ENCODE data around the gene BRICD5.
A peak's percentile ranks its signal among the peaks of the same experiment; 100 is the strongest.

DNA sequence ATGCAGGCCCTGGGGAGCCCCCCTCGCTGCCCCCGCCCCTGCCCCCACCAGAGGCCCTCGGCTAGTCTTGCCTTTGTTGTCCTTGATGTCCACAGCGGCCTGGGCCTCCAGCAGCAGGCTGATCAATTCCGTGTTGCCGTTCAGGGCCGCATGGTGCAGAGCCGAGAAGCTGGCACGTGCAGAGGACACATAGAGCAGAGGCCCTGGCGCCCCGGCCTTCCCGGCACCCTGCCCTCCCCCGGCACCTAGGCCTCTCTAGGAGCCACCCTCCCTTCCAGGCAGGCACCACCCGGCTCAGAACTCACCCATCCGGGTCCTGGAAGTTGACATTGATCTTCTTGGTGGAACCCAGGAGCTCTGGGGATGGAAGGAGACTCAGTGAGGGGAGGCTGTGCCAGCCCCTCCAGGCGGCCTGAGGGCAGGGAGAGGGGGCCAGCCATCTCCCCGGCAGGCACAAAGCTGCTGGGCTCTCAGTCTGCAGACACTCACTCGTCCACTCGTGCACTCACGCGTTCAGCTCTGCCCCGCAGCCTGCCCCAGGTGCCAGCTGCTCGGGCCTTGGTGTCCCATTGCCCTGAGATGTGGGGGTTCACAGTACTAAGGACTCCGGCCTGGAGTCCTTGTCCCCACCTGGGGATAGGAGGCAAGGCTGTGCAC is 20.5 kb downstream of the BRICD5 start:
- no peak for TF ChIP-seq POLR2AphosphoS5 (IDR thresholded peaks at IDR 0.05; ENCODE audit: low read depth, low read length)
- TF ChIP-seq RAD21 (CRISPR knock-in tag; IDR thresholded peaks at IDR 0.05), result 0 out of 2 replicates have a peak, but pooled peaks have one; percentile 13
- TF ChIP-seq, protein P1, sequence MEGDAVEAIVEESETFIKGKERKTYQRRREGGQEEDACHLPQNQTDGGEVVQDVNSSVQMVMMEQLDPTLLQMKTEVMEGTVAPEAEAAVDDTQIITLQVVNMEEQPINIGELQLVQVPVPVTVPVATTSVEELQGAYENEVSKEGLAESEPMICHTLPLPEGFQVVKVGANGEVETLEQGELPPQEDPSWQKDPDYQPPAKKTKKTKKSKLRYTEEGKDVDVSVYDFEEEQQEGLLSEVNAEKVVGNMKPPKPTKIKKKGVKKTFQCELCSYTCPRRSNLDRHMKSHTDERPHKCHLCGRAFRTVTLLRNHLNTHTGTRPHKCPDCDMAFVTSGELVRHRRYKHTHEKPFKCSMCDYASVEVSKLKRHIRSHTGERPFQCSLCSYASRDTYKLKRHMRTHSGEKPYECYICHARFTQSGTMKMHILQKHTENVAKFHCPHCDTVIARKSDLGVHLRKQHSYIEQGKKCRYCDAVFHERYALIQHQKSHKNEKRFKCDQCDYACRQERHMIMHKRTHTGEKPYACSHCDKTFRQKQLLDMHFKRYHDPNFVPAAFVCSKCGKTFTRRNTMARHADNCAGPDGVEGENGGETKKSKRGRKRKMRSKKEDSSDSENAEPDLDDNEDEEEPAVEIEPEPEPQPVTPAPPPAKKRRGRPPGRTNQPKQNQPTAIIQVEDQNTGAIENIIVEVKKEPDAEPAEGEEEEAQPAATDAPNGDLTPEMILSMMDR (CRISPR knock-in tag; IDR thresholded peaks at IDR 0.05), result no peak
- TF ChIP-seq, protein P2, sequence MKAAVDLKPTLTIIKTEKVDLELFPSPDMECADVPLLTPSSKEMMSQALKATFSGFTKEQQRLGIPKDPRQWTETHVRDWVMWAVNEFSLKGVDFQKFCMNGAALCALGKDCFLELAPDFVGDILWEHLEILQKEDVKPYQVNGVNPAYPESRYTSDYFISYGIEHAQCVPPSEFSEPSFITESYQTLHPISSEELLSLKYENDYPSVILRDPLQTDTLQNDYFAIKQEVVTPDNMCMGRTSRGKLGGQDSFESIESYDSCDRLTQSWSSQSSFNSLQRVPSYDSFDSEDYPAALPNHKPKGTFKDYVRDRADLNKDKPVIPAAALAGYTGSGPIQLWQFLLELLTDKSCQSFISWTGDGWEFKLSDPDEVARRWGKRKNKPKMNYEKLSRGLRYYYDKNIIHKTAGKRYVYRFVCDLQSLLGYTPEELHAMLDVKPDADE (CRISPR knock-in tag; IDR thresholded peaks at IDR 0.05), result no peak
- TF ChIP-seq RFXAP (CRISPR knock-in tag; IDR thresholded peaks at IDR 0.05; ENCODE audit: borderline replicate concordance), result no peak
- no peak for TF ChIP-seq POLR2A (IDR thresholded peaks at IDR 0.05; ENCODE audit: insufficient read depth in 1 of 2, low read depth in 2 of 2, low read length in 2 of 2)
- 0 out of 2 replicates have a peak, but pooled peaks have one; percentile 33 for TF ChIP-seq ZNF609 (CRISPR knock-in tag; IDR thresholded peaks at IDR 0.05; ENCODE audit: borderline replicate concordance)
- TF ChIP-seq ZNF570 (CRISPR knock-in tag; IDR thresholded peaks at IDR 0.05; ENCODE audit: borderline replicate concordance), result no peak
- no peak for TF ChIP-seq ZBTB21 (CRISPR knock-in tag; IDR thresholded peaks at IDR 0.05)
- TF ChIP-seq, protein P3, sequence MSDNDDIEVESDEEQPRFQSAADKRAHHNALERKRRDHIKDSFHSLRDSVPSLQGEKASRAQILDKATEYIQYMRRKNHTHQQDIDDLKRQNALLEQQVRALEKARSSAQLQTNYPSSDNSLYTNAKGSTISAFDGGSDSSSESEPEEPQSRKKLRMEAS (IDR thresholded peaks at IDR 0.05), result peak; percentile 90
- TF ChIP-seq TARDBP (CRISPR knock-in tag; IDR thresholded peaks at IDR 0.05), result no peak
- no peak for TF ChIP-seq ATF3 (CRISPR knock-in tag; IDR thresholded peaks at IDR 0.05)
- no peak for TF ChIP-seq ZNF552 (CRISPR knock-in tag; IDR thresholded peaks at IDR 0.05; ENCODE audit: borderline replicate concordance)
- TF ChIP-seq, protein P4, sequence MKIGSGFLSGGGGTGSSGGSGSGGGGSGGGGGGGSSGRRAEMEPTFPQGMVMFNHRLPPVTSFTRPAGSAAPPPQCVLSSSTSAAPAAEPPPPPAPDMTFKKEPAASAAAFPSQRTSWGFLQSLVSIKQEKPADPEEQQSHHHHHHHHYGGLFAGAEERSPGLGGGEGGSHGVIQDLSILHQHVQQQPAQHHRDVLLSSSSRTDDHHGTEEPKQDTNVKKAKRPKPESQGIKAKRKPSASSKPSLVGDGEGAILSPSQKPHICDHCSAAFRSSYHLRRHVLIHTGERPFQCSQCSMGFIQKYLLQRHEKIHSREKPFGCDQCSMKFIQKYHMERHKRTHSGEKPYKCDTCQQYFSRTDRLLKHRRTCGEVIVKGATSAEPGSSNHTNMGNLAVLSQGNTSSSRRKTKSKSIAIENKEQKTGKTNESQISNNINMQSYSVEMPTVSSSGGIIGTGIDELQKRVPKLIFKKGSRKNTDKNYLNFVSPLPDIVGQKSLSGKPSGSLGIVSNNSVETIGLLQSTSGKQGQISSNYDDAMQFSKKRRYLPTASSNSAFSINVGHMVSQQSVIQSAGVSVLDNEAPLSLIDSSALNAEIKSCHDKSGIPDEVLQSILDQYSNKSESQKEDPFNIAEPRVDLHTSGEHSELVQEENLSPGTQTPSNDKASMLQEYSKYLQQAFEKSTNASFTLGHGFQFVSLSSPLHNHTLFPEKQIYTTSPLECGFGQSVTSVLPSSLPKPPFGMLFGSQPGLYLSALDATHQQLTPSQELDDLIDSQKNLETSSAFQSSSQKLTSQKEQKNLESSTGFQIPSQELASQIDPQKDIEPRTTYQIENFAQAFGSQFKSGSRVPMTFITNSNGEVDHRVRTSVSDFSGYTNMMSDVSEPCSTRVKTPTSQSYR (CRISPR knock-in tag; IDR thresholded peaks at IDR 0.05; ENCODE audit: borderline replicate concordance), result no peak; the same call in 1 of the 2 replicates
